WERI-Rb-1 (cell line): ENCODE results near the gene FHOD1.
A peak's percentile ranks its signal among the peaks of the same experiment; 100 is the strongest.

ENCODE experiments used
- DNase-seq: peaks from one replicate; pipeline ENCODE4 v3.0.0-alpha.2; 2020
- H3K27ac ChIP-seq: fragments of 250-450 bp; sonication (Bioruptor Pico); 2 replicates; pipeline ENCODE4 v1.5.1; 2020; ENCODE audit warnings: mild to moderate bottlenecking, moderate library complexity
- H3K27me3 ChIP-seq: fragments of 250-450 bp; sonication (Bioruptor Pico); 2 replicates; pipeline ENCODE4 v1.5.1; 2021; ENCODE audit warnings: mild to moderate bottlenecking, low read depth, moderate library complexity; ENCODE audit not compliant: insufficient read depth, severe bottlenecking
- H3K36me3 ChIP-seq: fragments of 250-450 bp; sonication (Bioruptor Pico); 2 replicates; pipeline ENCODE4 v1.5.1; 2020; ENCODE audit warnings: mild to moderate bottlenecking, moderate library complexity
- H3K4me3 ChIP-seq: 2 replicates; pipeline ENCODE4 v1.5.1; 2011; ENCODE audit warnings: low read depth, mild to moderate bottlenecking, control low read depth, low read length
- H3K9me3 ChIP-seq: fragments of 250-450 bp; sonication (Bioruptor Pico); 2 replicates; pipeline ENCODE4 v1.5.1; 2021; ENCODE audit warnings: mild to moderate bottlenecking, moderate library complexity; ENCODE audit not compliant: severe bottlenecking
- CTCF ChIP-seq: IDR thresholded peaks from 2 replicates; pipeline ENCODE4 v1.5.1; 2011; ENCODE audit warnings: low read depth, mild to moderate bottlenecking, control low read depth, inconsistent platforms, low read length

The FHOD1 gene

GRCh38 chr16:67248401-67249177, 1.3 kb upstream of the FHOD1 start, which contains the start of gene SLC9A5:
TSS of gene SLC9A5 (plus strand) at chr16:67248979. CDS start at chr16:67249015, 36 bp downstream.
- Histone ChIP-seq H3K36me3 (no peaks in the 10 kb centered on the region), H3K4me3 (peak within 1 kb of the TSS; percentile 77), H3K27ac (peak within 1 kb of the TSS; percentile 44), H3K27me3 (peaks cover 3% of the 10 kb centered on the region), H3K9me3 (no peaks in the 10 kb centered on the region)
- DNase-seq: peak; percentile 39
- TF ChIP-seq CTCF: 0 out of 2 replicates have a peak, but pooled peaks have one; percentile 8

- TF ChIP-seq CTCF: no peak
- Histone ChIP-seq H3K36me3 (no peaks in the 10 kb centered on the region), H3K27ac (no peak overlapping the region), H3K4me3 (peak overlapping the region; percentile 77), H3K27me3 (peaks cover 3% of the 10 kb centered on the region), H3K9me3 (no peaks in the 10 kb centered on the region)
- no peak for DNase-seq
Measured at GRCh38 chr16:67248073-67248400, 756 bp upstream of the FHOD1 start.

GRCh38 chr16:67246756-67247191, 507 bp downstream of the FHOD1 start:
- H3K36me3 ChIP-seq: no peaks in the 10 kb centered on the region
- DNase-seq: peak; percentile 67

GRCh38 chr16:67246081-67246755, 1.1 kb downstream of the FHOD1 start:
- no peaks in the 10 kb centered on the region for H3K9me3 ChIP-seq
- peak; percentile 64 for TF ChIP-seq CTCF
- H3K27ac ChIP-seq: peak overlapping the region; percentile 67
- peaks cover 3% of the 10 kb centered on the region for H3K27me3 ChIP-seq
- peak; percentile 91 for DNase-seq
- H3K36me3 ChIP-seq: no peaks in the 10 kb centered on the region
- H3K4me3 ChIP-seq: peak overlapping the region; percentile 77

More at GRCh38 chr16:67246756-67247191, 507 bp downstream of the FHOD1 start:
- H3K9me3 ChIP-seq: no peaks in the 10 kb centered on the region
- peak overlapping the region; percentile 67 for H3K27ac ChIP-seq
- TF ChIP-seq CTCF: no peak
- H3K27me3 ChIP-seq: peaks cover 3% of the 10 kb centered on the region
- H3K4me3 ChIP-seq: peak overlapping the region; percentile 77

GRCh38 chr16:67245674-67246080, 1.6 kb downstream of the FHOD1 start:
- Histone ChIP-seq H3K27ac (peak overlapping the region; percentile 67), H3K9me3 (no peaks in the 10 kb centered on the region), H3K4me3 (peak overlapping the region; percentile 77), H3K36me3 (no peaks in the 10 kb centered on the region), H3K27me3 (peaks cover 3% of the 10 kb centered on the region)
- DNase-seq: no peak
- no peak for TF ChIP-seq CTCF
